H1 (cell line): ENCODE measurements around the gene SLCO2A1. TPM values are rescaled to one million over a fixed set of nuclear protein-coding genes. Genes with fewer than 3 reads are reported as not detected.

Experiments
- CBX8 ChIP-seq: fragments of 300-800, 300-1000 bp; sonication (generic); IDR thresholded peaks from 2 replicates; pipeline ENCODE4 v1.7.1; 2016; ENCODE audit warnings: low read depth, low read length, borderline replicate concordance
- EGR1 ChIP-seq: IDR thresholded peaks from 2 replicates; pipeline ENCODE4 v1.6.1; 2011; ENCODE audit warnings: low read depth, low read length, borderline replicate concordance
- GABPA ChIP-seq: IDR thresholded peaks from 2 replicates; pipeline ENCODE4 v1.6.1; 2011; ENCODE audit warnings: mild to moderate bottlenecking, low read length, moderate library complexity, borderline replicate concordance; ENCODE audit not compliant: insufficient read depth
- JUND ChIP-seq: IDR thresholded peaks from 2 replicates; pipeline ENCODE4 v1.6.1; 2011; ENCODE audit warnings: mild to moderate bottlenecking, improper control_type of control experiment, low read length
- SIN3A ChIP-seq, 2 experiments: IDR thresholded peaks in 1 of 2; conservative IDR thresholded peaks in 1 of 2; 2 replicates each; pipeline ENCODE4 v1.6.1; 2011 to 2012; ENCODE audit warnings: low read length in 2 of 2, improper control_type of control experiment in 1 of 2, low read depth in 1 of 2, mild to moderate bottlenecking in 1 of 2
- polyA plus RNA-seq, 7 experiments: library from polyadenylated mRNA; depleted of rRNA in 3 of 7; stranded (reverse) in 5 of 7; unstranded in 2 of 7; fragments of >200 nt in 5 of 7; fragments of 200-250 nt in 2 of 7; gene quantifications; 1 replicate in 5 of 7; 2 replicates in 1 of 7; 4 replicates in 1 of 7; pipeline versions ENCODE4 v1.2.1 to v1.2.3, GENCODE V29; 2011 to 2013; ENCODE audit warnings: missing spikeins in 2 of 7, mixed read lengths in 2 of 7
- total RNA-seq: library from RNA; stranded (reverse); fragmentation: NEBNext Ultra II Directional; extraction: Animal tissue kit (Norgen Biotek cat#: 25700); gene quantifications from 2 replicates; pipeline ENCODE4 v1.2.1, GENCODE V29; 2021
- TF ChIP-seq, protein P1 (sequence below): fragments of 300-600 bp; sonication (generic); IDR thresholded peaks from 2 replicates; pipeline ENCODE4 v1.7.1; 2012; ENCODE audit warnings: low read length, moderate library complexity, mild to moderate bottlenecking, inconsistent platforms; ENCODE audit not compliant: insufficient replicate concordance
- TF ChIP-seq, protein P2 (sequence below): IDR thresholded peaks from 2 replicates; pipeline ENCODE4 v1.6.1; 2011; ENCODE audit warnings: low read length, improper control_type of control experiment
- TF ChIP-seq, protein P3 (sequence below): IDR thresholded peaks from 2 replicates; pipeline ENCODE4 v1.6.1; 2012; ENCODE audit warnings: low read length, inconsistent platforms

SLCO2A1 gene
- total and polyA plus RNA-seq, 2 of the 8 experiments (the other 6 are each of a cell fraction or from before 2014, with no cell fraction given) = 1.1 to 2.3 TPM

DNA sequence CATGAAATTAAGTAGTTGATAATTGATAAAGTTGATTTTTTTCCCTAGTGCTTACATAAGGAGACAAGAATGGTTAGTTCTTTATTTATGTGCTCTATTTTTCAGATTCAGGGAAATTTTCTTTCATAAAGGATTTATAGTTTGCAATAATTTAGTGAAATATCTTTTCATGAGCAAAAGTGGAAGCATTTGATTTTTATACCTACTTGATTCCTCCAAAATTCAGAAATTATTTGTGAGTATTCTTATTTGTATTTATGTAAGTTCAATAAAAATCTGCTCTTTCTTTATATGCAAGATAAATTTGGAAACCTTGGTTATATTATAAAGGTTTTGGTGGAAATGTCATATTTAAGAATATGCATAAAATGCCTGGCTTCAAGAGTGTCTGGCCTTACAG lies 14.7 kb upstream of the SLCO2A1 start (continued):
- TF ChIP-seq, protein P1, sequence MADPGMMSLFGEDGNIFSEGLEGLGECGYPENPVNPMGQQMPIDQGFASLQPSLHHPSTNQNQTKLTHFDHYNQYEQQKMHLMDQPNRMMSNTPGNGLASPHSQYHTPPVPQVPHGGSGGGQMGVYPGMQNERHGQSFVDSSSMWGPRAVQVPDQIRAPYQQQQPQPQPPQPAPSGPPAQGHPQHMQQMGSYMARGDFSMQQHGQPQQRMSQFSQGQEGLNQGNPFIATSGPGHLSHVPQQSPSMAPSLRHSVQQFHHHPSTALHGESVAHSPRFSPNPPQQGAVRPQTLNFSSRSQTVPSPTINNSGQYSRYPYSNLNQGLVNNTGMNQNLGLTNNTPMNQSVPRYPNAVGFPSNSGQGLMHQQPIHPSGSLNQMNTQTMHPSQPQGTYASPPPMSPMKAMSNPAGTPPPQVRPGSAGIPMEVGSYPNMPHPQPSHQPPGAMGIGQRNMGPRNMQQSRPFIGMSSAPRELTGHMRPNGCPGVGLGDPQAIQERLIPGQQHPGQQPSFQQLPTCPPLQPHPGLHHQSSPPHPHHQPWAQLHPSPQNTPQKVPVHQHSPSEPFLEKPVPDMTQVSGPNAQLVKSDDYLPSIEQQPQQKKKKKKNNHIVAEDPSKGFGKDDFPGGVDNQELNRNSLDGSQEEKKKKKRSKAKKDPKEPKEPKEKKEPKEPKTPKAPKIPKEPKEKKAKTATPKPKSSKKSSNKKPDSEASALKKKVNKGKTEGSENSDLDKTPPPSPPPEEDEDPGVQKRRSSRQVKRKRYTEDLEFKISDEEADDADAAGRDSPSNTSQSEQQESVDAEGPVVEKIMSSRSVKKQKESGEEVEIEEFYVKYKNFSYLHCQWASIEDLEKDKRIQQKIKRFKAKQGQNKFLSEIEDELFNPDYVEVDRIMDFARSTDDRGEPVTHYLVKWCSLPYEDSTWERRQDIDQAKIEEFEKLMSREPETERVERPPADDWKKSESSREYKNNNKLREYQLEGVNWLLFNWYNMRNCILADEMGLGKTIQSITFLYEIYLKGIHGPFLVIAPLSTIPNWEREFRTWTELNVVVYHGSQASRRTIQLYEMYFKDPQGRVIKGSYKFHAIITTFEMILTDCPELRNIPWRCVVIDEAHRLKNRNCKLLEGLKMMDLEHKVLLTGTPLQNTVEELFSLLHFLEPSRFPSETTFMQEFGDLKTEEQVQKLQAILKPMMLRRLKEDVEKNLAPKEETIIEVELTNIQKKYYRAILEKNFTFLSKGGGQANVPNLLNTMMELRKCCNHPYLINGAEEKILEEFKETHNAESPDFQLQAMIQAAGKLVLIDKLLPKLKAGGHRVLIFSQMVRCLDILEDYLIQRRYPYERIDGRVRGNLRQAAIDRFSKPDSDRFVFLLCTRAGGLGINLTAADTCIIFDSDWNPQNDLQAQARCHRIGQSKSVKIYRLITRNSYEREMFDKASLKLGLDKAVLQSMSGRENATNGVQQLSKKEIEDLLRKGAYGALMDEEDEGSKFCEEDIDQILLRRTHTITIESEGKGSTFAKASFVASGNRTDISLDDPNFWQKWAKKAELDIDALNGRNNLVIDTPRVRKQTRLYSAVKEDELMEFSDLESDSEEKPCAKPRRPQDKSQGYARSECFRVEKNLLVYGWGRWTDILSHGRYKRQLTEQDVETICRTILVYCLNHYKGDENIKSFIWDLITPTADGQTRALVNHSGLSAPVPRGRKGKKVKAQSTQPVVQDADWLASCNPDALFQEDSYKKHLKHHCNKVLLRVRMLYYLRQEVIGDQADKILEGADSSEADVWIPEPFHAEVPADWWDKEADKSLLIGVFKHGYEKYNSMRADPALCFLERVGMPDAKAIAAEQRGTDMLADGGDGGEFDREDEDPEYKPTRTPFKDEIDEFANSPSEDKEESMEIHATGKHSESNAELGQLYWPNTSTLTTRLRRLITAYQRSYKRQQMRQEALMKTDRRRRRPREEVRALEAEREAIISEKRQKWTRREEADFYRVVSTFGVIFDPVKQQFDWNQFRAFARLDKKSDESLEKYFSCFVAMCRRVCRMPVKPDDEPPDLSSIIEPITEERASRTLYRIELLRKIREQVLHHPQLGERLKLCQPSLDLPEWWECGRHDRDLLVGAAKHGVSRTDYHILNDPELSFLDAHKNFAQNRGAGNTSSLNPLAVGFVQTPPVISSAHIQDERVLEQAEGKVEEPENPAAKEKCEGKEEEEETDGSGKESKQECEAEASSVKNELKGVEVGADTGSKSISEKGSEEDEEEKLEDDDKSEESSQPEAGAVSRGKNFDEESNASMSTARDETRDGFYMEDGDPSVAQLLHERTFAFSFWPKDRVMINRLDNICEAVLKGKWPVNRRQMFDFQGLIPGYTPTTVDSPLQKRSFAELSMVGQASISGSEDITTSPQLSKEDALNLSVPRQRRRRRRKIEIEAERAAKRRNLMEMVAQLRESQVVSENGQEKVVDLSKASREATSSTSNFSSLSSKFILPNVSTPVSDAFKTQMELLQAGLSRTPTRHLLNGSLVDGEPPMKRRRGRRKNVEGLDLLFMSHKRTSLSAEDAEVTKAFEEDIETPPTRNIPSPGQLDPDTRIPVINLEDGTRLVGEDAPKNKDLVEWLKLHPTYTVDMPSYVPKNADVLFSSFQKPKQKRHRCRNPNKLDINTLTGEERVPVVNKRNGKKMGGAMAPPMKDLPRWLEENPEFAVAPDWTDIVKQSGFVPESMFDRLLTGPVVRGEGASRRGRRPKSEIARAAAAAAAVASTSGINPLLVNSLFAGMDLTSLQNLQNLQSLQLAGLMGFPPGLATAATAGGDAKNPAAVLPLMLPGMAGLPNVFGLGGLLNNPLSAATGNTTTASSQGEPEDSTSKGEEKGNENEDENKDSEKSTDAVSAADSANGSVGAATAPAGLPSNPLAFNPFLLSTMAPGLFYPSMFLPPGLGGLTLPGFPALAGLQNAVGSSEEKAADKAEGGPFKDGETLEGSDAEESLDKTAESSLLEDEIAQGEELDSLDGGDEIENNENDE = no peak
- TF ChIP-seq EGR1 (no peak), CBX8 (no peak), SIN3A (conservative IDR thresholded peaks at IDR 0.05 in 1 of 2, IDR thresholded peaks at IDR 0.05 in 1 of 2; ENCODE audit: low read depth in 1 of 2, low read length in 2 of 2) (no peak), GABPA (no peak), JUND (no peak)
- TF ChIP-seq, protein P2, sequence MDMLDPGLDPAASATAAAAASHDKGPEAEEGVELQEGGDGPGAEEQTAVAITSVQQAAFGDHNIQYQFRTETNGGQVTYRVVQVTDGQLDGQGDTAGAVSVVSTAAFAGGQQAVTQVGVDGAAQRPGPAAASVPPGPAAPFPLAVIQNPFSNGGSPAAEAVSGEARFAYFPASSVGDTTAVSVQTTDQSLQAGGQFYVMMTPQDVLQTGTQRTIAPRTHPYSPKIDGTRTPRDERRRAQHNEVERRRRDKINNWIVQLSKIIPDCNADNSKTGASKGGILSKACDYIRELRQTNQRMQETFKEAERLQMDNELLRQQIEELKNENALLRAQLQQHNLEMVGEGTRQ = no peak
- TF ChIP-seq, protein P3, sequence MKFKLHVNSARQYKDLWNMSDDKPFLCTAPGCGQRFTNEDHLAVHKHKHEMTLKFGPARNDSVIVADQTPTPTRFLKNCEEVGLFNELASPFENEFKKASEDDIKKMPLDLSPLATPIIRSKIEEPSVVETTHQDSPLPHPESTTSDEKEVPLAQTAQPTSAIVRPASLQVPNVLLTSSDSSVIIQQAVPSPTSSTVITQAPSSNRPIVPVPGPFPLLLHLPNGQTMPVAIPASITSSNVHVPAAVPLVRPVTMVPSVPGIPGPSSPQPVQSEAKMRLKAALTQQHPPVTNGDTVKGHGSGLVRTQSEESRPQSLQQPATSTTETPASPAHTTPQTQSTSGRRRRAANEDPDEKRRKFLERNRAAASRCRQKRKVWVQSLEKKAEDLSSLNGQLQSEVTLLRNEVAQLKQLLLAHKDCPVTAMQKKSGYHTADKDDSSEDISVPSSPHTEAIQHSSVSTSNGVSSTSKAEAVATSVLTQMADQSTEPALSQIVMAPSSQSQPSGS = no peak
